ENCODE data around the gene SBF1. TPM values are rescaled to one million over a fixed set of nuclear protein-coding genes. Genes with fewer than 3 reads are reported as not detected.

SBF1 gene
- total RNA-seq, 1 donor from 2014 or later = 98.8 TPM

GRCh38 chr22:50440544-50441249, 34.1 kb downstream of the SBF1 start:
- no peak overlapping the region for H3K4me3 ChIP-seq
- H3K36me3 ChIP-seq = peaks cover 53 to 63% of the 10 kb centered on the region in 2 donors
- no peaks in the 10 kb centered on the region for H3K27me3 ChIP-seq
- peak in 1 of 2 donors; percentile 7 for DNase-seq (ENCODE audit: low spot score in 2 of 2)
- no peaks in the 10 kb centered on the region for H3K4me1 ChIP-seq
- H3K9me3 ChIP-seq = no peaks in the 10 kb centered on the region
- no peak for TF ChIP-seq CTCF (IDR thresholded peaks at IDR 0.05)
- intact Hi-C loops (cut with DNase I) = no loop called here
- H3K27ac ChIP-seq = no peak overlapping the region

- Histone ChIP-seq H3K9me3 (no peaks in the 10 kb centered on the region), H3K27ac (no peak overlapping the region), H3K27me3 (no peaks in the 10 kb centered on the region), H3K36me3 (peaks cover 60 to 68% of the 10 kb centered on the region in 2 donors), H3K4me1 (no peaks in the 10 kb centered on the region), H3K4me3 (no peak overlapping the region)
- DNase-seq (ENCODE audit: low spot score in 2 of 2) = peak in 1 of 2 donors; percentile 4
- intact Hi-C loops (cut with DNase I) = no loop called here
- no peak for TF ChIP-seq CTCF (IDR thresholded peaks at IDR 0.05)
Observed at GRCh38 chr22:50439871-50440331, 34.9 kb downstream of the SBF1 start.

DNA sequence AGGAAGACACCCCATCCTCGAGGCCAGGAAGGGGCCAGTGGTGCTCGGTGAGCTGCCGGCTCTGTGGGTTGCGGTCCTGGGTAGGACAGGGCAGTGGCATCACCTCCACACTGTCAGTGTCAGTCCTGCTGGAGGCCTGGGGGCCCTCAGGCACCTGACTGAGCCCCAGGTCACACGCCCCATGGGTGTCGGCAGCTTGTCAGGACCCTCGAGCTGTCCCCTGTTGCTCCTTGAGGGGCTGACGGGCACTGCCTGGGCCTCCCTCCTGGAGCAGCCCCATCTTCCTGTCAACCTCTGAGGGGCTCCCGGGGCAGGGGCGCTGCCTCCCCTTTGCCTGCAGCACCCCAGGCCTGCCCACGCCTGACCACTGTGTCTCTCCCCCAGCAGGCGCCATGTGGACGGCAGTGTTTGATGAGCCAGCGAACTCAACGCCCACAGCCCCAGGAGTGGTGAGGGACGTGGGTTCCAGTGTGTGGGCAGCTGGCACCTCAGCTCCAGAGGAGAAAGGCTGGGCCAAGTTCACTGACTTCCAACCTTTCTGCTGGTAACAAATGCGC, 35.4 kb downstream of the SBF1 start:
- H3K4me1 ChIP-seq = no peaks in the 10 kb centered on the region
- no peak for TF ChIP-seq CTCF (IDR thresholded peaks at IDR 0.05)
- H3K36me3 ChIP-seq = peaks cover 63 to 71% of the 10 kb centered on the region in 2 donors
- H3K27ac ChIP-seq = no peak overlapping the region
- H3K9me3 ChIP-seq = no peaks in the 10 kb centered on the region
- DNase-seq (ENCODE audit: low spot score in 2 of 2) = peak in 1 of 2 donors; percentile 5
- intact Hi-C loops (cut with DNase I) = no loop called here
- no peaks in the 10 kb centered on the region for H3K27me3 ChIP-seq
- H3K4me3 ChIP-seq = no peak overlapping the region

DNA sequence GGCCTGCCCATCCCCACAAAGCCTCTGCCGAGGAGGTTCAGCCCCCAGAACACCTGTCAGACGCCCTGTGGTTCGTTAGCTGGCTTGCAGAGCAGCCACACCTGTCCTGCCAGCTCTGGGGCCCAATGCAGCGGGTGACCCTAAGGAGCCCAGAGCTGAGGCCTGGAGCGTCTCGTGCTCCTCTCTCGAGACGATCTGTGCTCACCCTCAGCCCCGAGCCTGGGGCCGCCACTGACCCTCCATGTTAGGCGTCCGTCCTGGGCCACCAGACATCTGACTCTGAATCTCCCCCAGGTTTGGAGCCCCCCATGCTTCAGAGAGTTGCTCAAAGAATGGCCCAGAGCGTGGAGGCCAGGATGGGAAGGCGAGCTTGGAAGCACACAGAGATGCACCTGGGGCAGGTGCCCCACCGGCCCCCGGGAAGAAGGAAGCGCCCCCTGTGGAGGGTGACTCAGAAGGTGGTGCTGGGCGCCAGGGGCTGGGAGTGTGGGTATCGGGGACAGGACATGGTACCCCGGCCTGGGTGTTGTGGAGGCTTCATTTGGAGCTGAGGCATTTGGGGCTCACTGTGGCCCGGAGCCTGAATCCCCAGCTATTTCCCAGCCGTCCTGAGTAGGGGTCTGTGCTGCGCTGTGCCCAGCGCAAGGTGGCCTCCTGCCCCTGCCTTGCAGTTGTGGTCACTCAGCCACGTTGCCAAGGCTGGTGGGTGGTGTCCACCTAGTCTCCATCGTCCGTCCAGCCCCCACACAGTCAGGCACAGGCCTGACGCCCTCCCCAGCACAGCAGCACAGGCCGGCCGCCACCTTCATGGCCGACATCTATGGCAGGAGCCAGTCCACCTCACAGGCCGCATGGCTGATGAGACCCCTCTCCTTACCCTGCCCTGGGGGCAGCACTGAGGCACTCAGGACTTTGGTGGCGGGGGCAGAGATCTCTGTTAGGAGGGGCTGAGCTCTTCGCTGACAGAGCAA, 36.2 kb downstream of the SBF1 start:
- H3K27me3 ChIP-seq = no peaks in the 10 kb centered on the region
- H3K27ac ChIP-seq = no peak overlapping the region
- no peaks in the 10 kb centered on the region for H3K9me3 ChIP-seq
- DNase-seq (ENCODE audit: low spot score in 2 of 2) = peak in 1 of 2 donors; percentile 7
- intact Hi-C loops (cut with DNase I) = no loop called here
- peaks cover 63 to 71% of the 10 kb centered on the region in 2 donors for H3K36me3 ChIP-seq
- H3K4me3 ChIP-seq = no peak overlapping the region
- no peak for TF ChIP-seq CTCF (IDR thresholded peaks at IDR 0.05)
- no peaks in the 10 kb centered on the region for H3K4me1 ChIP-seq

GRCh38 chr22:50437511-50438304, 37.1 kb downstream of the SBF1 start:
- H3K36me3 ChIP-seq = peaks cover 66 to 75% of the 10 kb centered on the region in 2 donors

More at GRCh38 chr22:50437511-50438304, 37.1 kb downstream of the SBF1 start:
- H3K27ac ChIP-seq = no peak overlapping the region
- no peak overlapping the region for H3K4me3 ChIP-seq
- no peak for TF ChIP-seq CTCF (IDR thresholded peaks at IDR 0.05)
- no peaks in the 10 kb centered on the region for H3K4me1 ChIP-seq
- DNase-seq (ENCODE audit: low spot score in 2 of 2) = peak in 1 of 2 donors; percentile 7
- no peaks in the 10 kb centered on the region for H3K9me3 ChIP-seq
- intact Hi-C loops (cut with DNase I) = no loop called here
- H3K27me3 ChIP-seq = no peaks in the 10 kb centered on the region
